Measurements from ENCODE around the gene RNF152. TPM values are rescaled to one million over a fixed set of nuclear protein-coding genes. Genes with fewer than 3 reads are reported as not detected.

Gene RNF152
- total RNA-seq, 6 donors from 2014 or later, result 6.3 to 24.0 (median 17.9) TPM

GRCh38 chr18:61921621-61922235 lies 28.9 kb upstream of the RNF152 start:
- Histone ChIP-seq H3K27ac (no peak overlapping the region), H3K4me3 (no peak overlapping the region), H3K9me3 (no peaks in the 10 kb centered on the region), H3K27me3 (no peaks in the 10 kb centered on the region), H3K36me3 (no peaks in the 10 kb centered on the region), H3K4me1 (no peaks in the 10 kb centered on the region)
- ATAC-seq (ENCODE audit: low FRiP score in 2 of 2), result peak in 1 of 2 donors; percentile 19
- TF ChIP-seq EP300 (IDR thresholded peaks at IDR 0.05), result no peak
- DNase-seq, result peak in 1 of 2 donors; percentile 15
- 80 to 81% methylated on average over 17 of the region's 17 CpGs for WGBS, 2 donors

GRCh38 chr18:61917818-61918217 lies 25.0 kb upstream of the RNF152 start:
- ATAC-seq (ENCODE audit: low FRiP score in 2 of 2), result no peak
- H3K4me3 ChIP-seq, result no peak overlapping the region
- TF ChIP-seq CTCF (IDR thresholded peaks at IDR 0.05) (no peak), EP300 (IDR thresholded peaks at IDR 0.05) (no peak), POLR2AphosphoS5 (IDR thresholded peaks at IDR 0.05) (no peak), POLR2A (IDR thresholded peaks at IDR 0.05) (no peak)

GRCh38 chr18:61912476-61912875 lies 19.7 kb upstream of the RNF152 start:
- H3K27me3 ChIP-seq, result no peaks in the 10 kb centered on the region
- no peaks in the 10 kb centered on the region for H3K36me3 ChIP-seq
- H3K4me1 ChIP-seq, result no peaks in the 10 kb centered on the region
- no peak for DNase-seq
- TF ChIP-seq EP300 (IDR thresholded peaks at IDR 0.05), result no peak
- TF ChIP-seq CTCF (IDR thresholded peaks at IDR 0.05), result no peak
- no peak for TF ChIP-seq POLR2A (IDR thresholded peaks at IDR 0.05)
- TF ChIP-seq POLR2AphosphoS5 (IDR thresholded peaks at IDR 0.05), result no peak
- 75 to 78% methylated on average over 3 of the region's 3 CpGs for WGBS, 2 donors
- H3K4me3 ChIP-seq, result no peak overlapping the region
- ATAC-seq (ENCODE audit: low FRiP score in 2 of 2), result no peak
- H3K27ac ChIP-seq, result no peak overlapping the region
- no peaks in the 10 kb centered on the region for H3K9me3 ChIP-seq

More at GRCh38 chr18:61917818-61918217, 25.0 kb upstream of the RNF152 start:
- no peaks in the 10 kb centered on the region for H3K4me1 ChIP-seq
- H3K27ac ChIP-seq, result no peak overlapping the region
- 82 to 91% methylated on average over 2 of the region's 2 CpGs for WGBS, 2 donors
- DNase-seq, result no peak
- H3K9me3 ChIP-seq, result no peaks in the 10 kb centered on the region
- no peaks in the 10 kb centered on the region for H3K27me3 ChIP-seq
- H3K36me3 ChIP-seq, result no peaks in the 10 kb centered on the region

- no peak overlapping the region for H3K27ac ChIP-seq
- DNase-seq, result peak in 1 of 2 donors; percentile 35
- H3K9me3 ChIP-seq, result no peaks in the 10 kb centered on the region
- H3K4me1 ChIP-seq, result no peaks in the 10 kb centered on the region
- TF ChIP-seq POLR2A (IDR thresholded peaks at IDR 0.05) (no peak), EP300 (IDR thresholded peaks at IDR 0.05) (no peak), CTCF (IDR thresholded peaks at IDR 0.05) (no peak), POLR2AphosphoS5 (IDR thresholded peaks at IDR 0.05) (no peak)
- H3K4me3 ChIP-seq, result no peak overlapping the region
- H3K36me3 ChIP-seq, result no peaks in the 10 kb centered on the region
- no peaks in the 10 kb centered on the region for H3K27me3 ChIP-seq
- no peak for ATAC-seq (ENCODE audit: low FRiP score in 2 of 2)
These were observed 17.3 kb upstream of the RNF152 start for GRCh38 chr18:61910101-61910500.

GRCh38 chr18:61908661-61909060 lies 15.9 kb upstream of the RNF152 start:
- WGBS, 2 donors, result 74 to 94% methylated on average over 7 of the region's 7 CpGs
- no peaks in the 10 kb centered on the region for H3K4me1 ChIP-seq
- ATAC-seq (ENCODE audit: low FRiP score in 2 of 2), result no peak
- TF ChIP-seq CTCF (IDR thresholded peaks at IDR 0.05) (no peak), POLR2A (IDR thresholded peaks at IDR 0.05) (no peak), EP300 (IDR thresholded peaks at IDR 0.05) (no peak), POLR2AphosphoS5 (IDR thresholded peaks at IDR 0.05) (no peak)
- DNase-seq, result no peak
- no peaks in the 10 kb centered on the region for H3K36me3 ChIP-seq
- H3K27ac ChIP-seq, result no peak overlapping the region
- H3K27me3 ChIP-seq, result no peaks in the 10 kb centered on the region
- no peak overlapping the region for H3K4me3 ChIP-seq
- no peaks in the 10 kb centered on the region for H3K9me3 ChIP-seq
